ENCODE measurements around the gene LMF1. TPM values are rescaled to one million over a fixed set of nuclear protein-coding genes. Genes with fewer than 3 reads are reported as not detected.
A peak's percentile ranks its signal among the peaks of the same experiment; 100 is the strongest.

The LMF1 gene
- total RNA-seq, 1 experiment from 2014 or later = 12.8 TPM

- no peaks in the 10 kb centered on the region; a peak in 1 of 4 replicates for H3K9me3 ChIP-seq (ENCODE audit: control insufficient read depth in 1 of 2, insufficient read depth in 1 of 2, low read depth in 1 of 2, low read length in 2 of 2)
- no peak overlapping the region; the same call in 1 of the 2 replicates for H3K27ac ChIP-seq (ENCODE audit: low read depth, low read length)
- no peaks in the 10 kb centered on the region for H3K79me2 ChIP-seq (ENCODE audit: insufficient read depth, low read length)
- H3K9ac ChIP-seq (ENCODE audit: low read length) = peak overlapping the region; percentile 45
- no peaks in the 10 kb centered on the region for H4K20me1 ChIP-seq (ENCODE audit: insufficient read depth)
- DNase-seq (ENCODE audit: low read depth, low spot score) (peak; percentile 85), ATAC-seq (peak; percentile 83)
- no peak for TF ChIP-seq SIN3A (IDR thresholded peaks at IDR 0.05; ENCODE audit: low read depth)
- TF ChIP-seq CTCF (IDR thresholded peaks at IDR 0.05 in 2 of 3, conservative IDR thresholded peaks at IDR 0.05 in 1 of 3; ENCODE audit: borderline replicate concordance in 1 of 3, insufficient read depth in 1 of 3, low read depth in 2 of 3, low read length in 2 of 3) = no peak
- peak; percentile 27; the same call in 1 of the 2 replicates for TF ChIP-seq ZFX (IDR thresholded peaks at IDR 0.05)
- no peak for TF ChIP-seq RAD21 (IDR thresholded peaks at IDR 0.05; ENCODE audit: low read depth)
- no peak for TF ChIP-seq EZH2 (IDR thresholded peaks at IDR 0.05)
- TF ChIP-seq CEBPB (IDR thresholded peaks at IDR 0.05; ENCODE audit: low read depth) = no peak
- TF ChIP-seq CBX3 (IDR thresholded peaks at IDR 0.05; ENCODE audit: low read depth) = no peak
- peak; percentile 99 for TF ChIP-seq FOSL1 (IDR thresholded peaks at IDR 0.05; ENCODE audit: low read depth)
- peak; percentile 99 for TF ChIP-seq JUND (IDR thresholded peaks at IDR 0.05)
- no peak for TF ChIP-seq EGR1 (IDR thresholded peaks at IDR 0.05; ENCODE audit: low read depth)
- TF ChIP-seq EZH2phosphoT487 (IDR thresholded peaks at IDR 0.05; ENCODE audit: borderline replicate concordance) = no peak
- no peak for TF ChIP-seq ATF3 (IDR thresholded peaks at IDR 0.05)
- no peak for TF ChIP-seq ZNF274 (IDR thresholded peaks at IDR 0.05; ENCODE audit: low read depth, low read length)
- TF ChIP-seq MAX (IDR thresholded peaks at IDR 0.05) = peak; percentile 96
- peak; percentile 63 for TF ChIP-seq POLR2AphosphoS5 (IDR thresholded peaks at IDR 0.05; ENCODE audit: low read depth, low read length)
- TF ChIP-seq SRF (IDR thresholded peaks at IDR 0.05; ENCODE audit: low read depth) = no peak
- no peak; the same call in 1 of the 2 replicates for TF ChIP-seq SP1 (IDR thresholded peaks at IDR 0.05; ENCODE audit: low read depth)
- TF ChIP-seq ZBTB33 (IDR thresholded peaks at IDR 0.05; ENCODE audit: extremely low read depth, insufficient replicate concordance, low read length) = peak; percentile 53
- no peak for TF ChIP-seq YY1 (IDR thresholded peaks at IDR 0.05; ENCODE audit: extremely low read depth, insufficient replicate concordance, low read depth, low read length)
- TF ChIP-seq POLR2A (IDR thresholded peaks at IDR 0.05; ENCODE audit: borderline replicate concordance, extremely low read depth, insufficient read depth, insufficient read length) = no peak
- TF ChIP-seq ELF1 (IDR thresholded peaks at IDR 0.05; ENCODE audit: borderline replicate concordance, low read depth) = no peak
- peak; percentile 90 for TF ChIP-seq TCF7L2 (IDR thresholded peaks at IDR 0.05; ENCODE audit: borderline replicate concordance, extremely low read depth, insufficient read depth, insufficient read length)
- ChIA-PET CTCF (no interaction called here), RAD21 (ENCODE audit: low non-redundant PET in 1 of 2, low total read pairs in 2 of 2, uncharacterized antibody in 2 of 2, unreplicated experiment in 2 of 2) (interaction anchor here in 1 of 2 experiments (0.6 kb wide), 1 partner anchor 8 kb away, joined by 5 read pairs; no protein-coding TSS in a partner anchor), POLR2A (no interaction called here)
- no TSS peak for BruUV-seq (replicated peaks)
- peaks cover 63% of the 10 kb centered on the region for H3K27me3 ChIP-seq (ENCODE audit: insufficient read depth, low read length)
- no peaks in the 10 kb centered on the region for H3K9me2 ChIP-seq (ENCODE audit: insufficient read depth)
- H3K4me2 ChIP-seq (ENCODE audit: low read length) = peak overlapping the region; percentile 81
- H2AFZ ChIP-seq (ENCODE audit: low read depth, low read length, poor library complexity, severe bottlenecking) = no peak overlapping the region
- H3K4me3 ChIP-seq (replicated peaks in 1 of 2; ENCODE audit: low read depth in 1 of 2, low read length in 2 of 2) = peak overlapping the region in 1 of 2 experiments; percentile 42; a peak in 2 of 4 replicates
- intact Hi-C loops (cut with micrococcal nuclease) = no loop called here
- no peaks in the 10 kb centered on the region for H3K36me3 ChIP-seq (ENCODE audit: control insufficient read depth in 1 of 2, insufficient read depth in 2 of 2, low read length in 2 of 2)
- H3K4me1 ChIP-seq (ENCODE audit: control insufficient read depth in 1 of 2, insufficient read depth in 2 of 2, low read length in 2 of 2) = peaks cover 29 to 45% of the 10 kb centered on the region in 2 experiments
These were observed 31.8 kb upstream of the LMF1 start for GRCh38 chr16:1002399-1003166.

Measured in HCT116 (cell line).